GM18526 (cell line): ENCODE data around the gene PIK3CD.
A peak's percentile ranks its signal among the peaks of the same experiment; 100 is the strongest.

Experiments
- POLR2A ChIP-seq: IDR thresholded peaks from 3 replicates; pipeline ENCODE4 v1.6.1; 2011; ENCODE audit not compliant: insufficient read length; ENCODE audit errors: extremely low read depth

The PIK3CD gene

DNA sequence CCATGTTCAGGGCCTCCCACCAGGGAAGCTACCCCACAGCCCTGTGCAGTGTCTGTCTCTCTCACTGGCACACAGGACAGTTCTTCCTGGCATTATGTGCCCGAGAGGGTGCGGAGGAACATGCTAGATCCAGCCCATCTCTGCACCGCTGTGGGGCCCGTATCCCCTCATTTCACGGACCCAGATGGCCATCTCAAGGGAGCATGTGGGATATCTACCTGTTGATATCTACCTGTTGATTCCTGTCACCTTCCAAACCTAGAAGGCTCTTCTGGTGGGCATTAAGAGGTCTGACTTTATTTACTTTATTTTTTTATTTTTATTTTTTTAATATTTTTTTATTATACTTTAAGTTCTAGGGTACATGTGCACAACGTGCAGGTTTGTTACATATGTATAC is 11.7 kb downstream of the PIK3CD start:
- no peak for TF ChIP-seq POLR2A

DNA sequence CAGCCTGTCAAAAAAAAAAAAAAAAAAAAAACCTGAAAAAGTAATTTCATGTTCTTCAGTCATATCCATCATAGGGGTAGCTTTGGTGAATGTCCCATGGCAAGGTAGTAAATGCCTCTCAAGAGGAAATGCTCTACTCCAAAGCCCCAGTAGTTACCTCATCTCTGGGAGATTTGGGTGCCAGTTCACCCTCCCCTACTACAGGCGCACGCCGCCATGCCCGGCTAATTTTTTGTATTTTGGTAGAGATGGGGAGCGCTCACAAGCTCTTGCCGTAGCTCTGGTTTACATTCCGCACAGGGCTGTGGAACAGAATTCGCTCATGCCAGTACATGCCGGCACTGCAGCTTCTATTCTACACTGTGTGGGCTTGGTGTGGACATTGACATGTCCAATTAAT is 13.7 kb downstream of the PIK3CD start:
- no peak for TF ChIP-seq POLR2A

DNA sequence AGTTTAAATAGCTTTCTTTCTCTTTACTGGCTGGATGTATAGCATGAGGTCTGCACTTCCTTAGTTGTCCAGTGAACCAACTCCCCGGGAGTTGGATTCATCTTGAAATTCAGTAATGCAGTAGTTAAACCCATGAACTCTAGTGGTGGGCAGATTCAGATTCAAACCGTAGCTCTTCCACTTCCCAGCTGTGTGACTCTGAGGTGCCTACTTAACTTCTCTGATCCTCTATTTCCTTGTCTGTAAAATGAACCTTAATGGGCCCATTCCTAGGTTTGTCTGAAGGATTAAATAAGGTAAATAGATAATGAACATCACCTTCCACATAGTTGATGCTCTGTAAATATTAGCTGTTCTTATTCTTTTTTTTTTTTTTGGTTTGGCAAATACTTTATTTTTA is 16.5 kb downstream of the PIK3CD start:
- TF ChIP-seq POLR2A: no peak

DNA sequence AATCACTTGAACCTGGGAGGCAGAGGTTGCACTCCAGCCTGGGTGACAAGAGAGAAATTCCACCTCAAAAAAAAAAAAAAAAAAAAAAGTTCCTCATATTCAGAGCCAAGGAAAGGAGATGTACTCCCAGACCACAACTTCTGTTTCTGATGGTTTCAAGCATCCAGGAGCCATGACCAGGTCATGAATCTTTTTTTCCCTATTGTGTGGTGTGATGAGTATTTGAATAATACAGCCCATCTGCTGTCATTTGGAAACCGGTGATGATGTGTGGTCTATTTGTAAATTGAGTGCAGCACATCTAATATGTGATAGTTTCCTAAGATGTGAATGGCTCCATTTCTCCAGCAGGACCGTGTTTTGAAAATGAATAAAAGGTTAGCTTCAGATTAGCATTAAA is 18.6 kb downstream of the PIK3CD start:
- TF ChIP-seq POLR2A: no peak

DNA sequence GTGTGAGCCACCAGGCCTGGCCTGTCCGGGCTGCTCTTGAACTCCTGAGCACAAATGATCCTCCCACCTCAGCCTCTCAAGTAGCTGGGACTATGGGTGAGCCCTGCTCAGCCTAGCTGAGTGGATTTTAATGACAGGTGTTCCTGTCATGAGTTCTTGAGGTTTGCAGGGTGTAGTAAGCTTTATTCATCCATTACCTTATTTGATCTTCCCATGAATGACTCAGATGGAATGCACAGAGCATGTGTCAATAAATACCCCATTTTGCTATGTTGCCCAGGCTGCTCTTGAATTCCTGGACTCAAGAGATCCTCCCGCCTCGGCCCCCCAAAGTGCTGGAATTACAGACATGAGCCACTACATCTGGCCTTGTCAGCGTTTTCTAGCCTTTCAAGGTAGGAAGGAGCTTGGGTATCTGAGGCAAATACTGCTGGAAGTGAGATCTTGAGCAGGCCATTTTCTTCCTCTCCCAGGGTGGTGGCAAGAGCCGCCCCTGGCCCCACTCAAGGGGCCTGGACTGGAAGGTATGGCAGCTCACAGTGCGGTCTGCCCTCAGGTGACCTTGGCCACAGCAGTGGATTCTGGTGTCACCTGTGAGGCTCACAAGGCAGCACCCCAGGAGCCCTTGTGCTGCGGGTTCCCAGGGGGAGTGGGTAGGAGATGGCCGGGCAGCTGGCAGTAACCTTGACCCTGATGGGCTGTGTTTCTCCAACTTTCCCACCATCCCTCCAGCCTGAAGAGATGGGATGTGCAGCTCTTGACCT is 20.0 kb downstream of the PIK3CD start:
- TF ChIP-seq POLR2A: no peak

DNA sequence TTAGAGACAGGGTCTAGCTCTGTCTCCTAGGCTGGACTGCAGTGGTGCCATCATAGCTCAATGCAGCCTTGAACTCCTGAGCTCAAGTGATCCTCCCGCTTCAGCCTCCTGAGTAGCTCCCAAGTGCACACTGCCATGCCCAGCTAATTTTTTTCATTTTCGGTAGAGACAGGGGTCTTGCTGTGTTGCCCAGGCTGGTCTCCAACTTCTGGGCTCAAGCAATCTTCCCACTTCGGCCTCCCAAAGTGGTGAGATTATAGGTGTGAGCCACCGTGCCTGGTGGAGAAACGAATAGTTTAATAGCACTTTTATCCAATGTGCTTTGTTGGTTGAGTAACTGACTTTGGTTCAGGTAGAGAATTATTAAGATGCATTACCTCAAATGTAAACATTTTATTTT is 20.9 kb downstream of the PIK3CD start:
- TF ChIP-seq POLR2A: no peak

DNA sequence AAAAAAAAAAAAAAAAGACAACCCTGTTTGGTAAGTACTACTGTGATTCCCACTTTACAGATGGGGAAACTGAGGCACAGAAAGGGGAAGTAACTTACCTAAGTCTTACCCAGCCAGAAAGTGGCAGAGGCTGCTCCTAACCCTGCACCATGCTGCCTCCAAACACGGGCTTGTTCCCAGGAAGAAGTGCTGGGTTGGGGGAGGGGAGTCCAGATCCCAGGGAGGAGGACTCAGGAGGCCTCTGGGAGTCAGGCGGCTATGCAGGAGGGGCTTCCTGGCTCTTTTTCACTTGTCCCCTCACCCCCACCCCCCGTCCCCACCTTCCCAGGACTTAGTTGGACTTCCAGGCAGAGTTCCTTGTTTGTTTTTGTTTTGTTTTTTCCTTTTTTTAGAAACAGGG is 23.9 kb downstream of the PIK3CD start:
- TF ChIP-seq POLR2A: no peak

DNA sequence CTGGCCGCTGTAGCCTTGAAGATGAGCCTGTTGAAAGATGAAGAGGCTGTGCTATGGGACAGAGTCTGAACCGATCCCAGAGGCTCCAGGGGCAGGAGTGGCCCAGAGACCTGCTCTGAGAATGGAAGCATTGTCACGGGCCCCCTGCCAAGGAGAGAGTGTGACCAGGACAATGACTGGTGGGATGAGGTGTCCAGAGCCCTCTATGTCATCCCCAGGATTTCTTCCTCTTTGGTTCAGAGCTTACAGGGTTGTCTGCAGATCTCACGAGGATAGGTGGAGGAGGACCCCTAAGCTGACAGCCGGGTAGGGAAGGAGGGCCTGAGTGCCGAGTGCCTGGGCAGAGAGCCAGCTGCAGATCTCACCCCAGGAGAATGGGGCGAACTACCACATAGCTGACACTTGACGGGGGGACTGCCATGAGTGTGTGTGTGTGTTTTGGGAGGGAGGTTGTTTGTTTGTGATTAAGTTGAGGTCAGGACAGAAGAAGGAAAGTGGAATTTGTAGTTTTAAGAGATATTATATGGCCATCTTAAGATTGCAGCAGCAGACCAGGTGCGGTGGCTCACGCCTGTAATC is 25.4 kb downstream of the PIK3CD start:
- TF ChIP-seq POLR2A: no peak

DNA sequence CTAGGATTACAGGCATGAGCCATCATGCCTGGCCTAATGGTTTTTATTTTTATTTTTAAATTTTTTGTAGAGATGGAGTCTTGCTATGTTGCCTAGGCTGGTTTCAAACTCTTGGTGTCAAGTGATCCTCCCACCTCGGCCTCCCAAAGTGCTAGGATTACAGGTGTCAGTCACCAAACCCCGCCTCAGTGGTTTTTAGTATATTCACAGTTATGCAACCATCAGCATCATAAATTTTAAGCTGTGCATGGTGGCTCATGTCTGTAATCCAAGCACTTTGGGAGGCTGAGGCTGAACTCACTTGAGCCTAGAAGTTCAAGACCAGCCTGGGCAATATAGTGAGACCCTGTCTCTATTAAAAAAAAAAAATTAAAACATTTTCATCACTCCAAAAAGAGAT is 28.6 kb downstream of the PIK3CD start:
- TF ChIP-seq POLR2A: no peak

DNA sequence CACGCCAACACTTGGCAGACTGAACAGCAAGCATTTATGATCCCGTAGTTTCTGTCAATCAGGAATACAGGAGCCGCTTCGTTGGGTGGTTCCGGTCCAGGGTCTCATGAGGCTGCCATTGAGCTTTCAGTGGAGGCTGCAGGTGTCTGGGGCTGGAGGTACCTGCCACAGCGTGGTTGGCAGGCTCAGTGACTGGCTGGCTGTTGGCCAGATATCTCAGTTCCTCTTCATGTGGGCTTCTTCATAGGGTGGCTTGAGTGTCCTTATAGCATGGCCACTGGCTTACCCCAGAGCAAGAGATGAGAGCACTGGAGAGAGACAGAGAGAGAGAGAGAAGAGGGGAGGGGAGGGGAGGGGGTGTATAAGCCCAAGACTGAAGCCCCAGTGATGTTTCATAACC is 29.3 kb downstream of the PIK3CD start:
- no peak for TF ChIP-seq POLR2A

DNA sequence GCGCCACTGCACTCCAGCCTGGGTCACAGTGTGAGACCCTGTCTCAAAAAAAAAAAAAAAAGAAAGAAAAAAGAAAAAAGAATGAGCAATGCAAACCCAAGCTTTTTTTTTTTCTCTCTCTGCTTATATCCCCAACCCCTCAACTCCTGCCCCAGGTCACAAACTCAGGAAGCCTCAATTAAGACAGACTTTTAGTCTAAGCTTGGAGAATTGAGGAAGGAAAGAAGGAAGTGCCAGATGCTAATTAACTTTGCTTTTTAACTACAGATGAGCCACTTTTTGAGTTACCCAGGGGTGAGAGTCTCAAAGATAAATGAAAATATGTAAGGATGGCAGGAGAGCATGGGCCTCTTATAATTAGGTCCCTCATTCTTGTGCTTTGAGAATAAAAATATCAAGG is 33.3 kb downstream of the PIK3CD start:
- TF ChIP-seq POLR2A: no peak

DNA sequence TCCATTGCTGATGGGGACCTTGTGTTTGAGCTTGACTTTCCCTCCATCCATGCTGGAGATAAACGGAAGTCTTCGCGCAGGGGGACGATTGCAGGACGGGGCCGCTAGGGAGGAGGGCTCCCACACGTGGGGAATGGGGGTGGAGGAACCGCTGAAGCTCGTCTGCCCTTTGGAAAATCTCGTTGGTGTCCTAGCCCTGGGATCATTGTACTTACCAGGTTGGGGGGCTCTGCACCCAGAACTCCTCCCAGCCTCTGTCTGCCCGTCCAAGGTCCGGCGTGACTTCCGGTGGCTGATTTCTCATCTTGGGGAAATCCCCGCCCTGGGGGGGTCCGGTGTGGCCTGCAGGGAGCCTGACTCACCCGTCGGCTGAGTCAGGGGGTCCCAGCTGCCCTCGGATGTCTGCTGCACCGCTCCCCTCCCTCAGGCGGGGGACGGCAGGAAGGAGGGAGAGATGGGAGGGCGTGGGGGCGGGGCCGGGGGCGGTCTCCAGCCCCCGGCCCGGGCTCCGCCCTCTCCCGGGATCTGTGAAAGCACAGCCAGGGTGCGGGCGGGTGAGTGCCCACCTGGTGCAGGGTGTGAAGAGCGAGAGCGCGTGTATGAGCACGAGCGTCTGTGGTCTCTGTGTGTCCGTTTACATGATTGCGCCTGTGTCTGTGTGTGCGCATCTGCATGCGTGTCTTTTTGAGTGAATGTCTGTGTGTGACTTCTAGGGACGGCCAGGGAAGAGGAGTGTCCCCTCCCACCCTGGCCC is 35.8 kb downstream of the PIK3CD start:
- peak; percentile 52 for TF ChIP-seq POLR2A

DNA sequence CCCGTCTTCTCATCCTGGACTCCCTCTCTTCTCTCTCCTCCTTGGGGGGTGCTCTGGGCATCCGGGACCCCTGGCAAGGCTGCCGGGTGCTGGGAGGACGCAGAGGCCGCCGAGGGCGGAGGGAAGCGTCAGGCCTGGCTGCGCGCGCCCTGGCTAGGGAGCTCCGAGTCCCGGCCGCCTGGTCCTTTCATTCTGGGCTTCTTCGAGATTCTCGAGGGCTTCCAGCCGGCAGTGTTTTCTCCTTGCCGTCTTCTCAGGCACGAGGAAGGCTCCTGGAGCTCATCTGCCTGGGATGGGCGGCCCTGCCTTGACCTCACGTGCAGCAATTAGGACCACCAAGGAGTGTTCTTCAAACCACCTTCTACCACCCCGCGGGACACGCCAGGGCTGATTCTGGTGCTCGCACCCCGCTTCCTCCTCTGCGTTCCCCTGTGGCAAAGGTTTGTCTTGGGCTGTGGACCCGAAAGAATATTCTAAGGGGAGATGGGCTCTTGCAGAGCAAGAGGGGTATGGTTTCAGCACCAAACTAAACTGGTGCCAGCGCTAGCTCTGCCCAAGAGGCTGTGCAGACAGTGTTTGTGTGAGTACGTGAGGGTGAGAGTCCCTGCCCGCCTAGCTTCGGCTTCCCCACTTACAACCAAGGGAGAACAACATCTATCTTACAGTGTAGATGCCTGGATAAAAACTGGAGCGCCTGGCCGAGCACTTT is 36.5 kb downstream of the PIK3CD start:
- TF ChIP-seq POLR2A: no peak

DNA sequence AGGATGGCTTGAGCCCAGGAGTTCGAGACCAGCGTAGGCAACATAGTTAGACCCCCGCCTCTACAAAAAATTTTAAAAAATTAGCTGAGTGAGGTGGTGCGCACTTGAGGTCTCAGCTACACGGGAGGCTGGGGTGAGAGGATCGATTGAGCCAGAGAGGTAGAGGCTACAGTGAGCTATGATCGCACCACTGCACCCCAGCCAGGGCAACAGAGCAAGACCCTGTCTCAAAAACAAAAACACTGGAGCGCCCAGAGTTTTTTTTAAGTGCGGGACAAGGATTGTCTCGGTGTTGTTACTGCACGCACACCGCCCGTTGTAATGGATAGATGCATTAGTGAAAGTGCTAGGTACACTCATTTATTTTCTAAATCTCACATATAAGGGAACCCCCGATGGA is 37.1 kb downstream of the PIK3CD start:
- TF ChIP-seq POLR2A: no peak

DNA sequence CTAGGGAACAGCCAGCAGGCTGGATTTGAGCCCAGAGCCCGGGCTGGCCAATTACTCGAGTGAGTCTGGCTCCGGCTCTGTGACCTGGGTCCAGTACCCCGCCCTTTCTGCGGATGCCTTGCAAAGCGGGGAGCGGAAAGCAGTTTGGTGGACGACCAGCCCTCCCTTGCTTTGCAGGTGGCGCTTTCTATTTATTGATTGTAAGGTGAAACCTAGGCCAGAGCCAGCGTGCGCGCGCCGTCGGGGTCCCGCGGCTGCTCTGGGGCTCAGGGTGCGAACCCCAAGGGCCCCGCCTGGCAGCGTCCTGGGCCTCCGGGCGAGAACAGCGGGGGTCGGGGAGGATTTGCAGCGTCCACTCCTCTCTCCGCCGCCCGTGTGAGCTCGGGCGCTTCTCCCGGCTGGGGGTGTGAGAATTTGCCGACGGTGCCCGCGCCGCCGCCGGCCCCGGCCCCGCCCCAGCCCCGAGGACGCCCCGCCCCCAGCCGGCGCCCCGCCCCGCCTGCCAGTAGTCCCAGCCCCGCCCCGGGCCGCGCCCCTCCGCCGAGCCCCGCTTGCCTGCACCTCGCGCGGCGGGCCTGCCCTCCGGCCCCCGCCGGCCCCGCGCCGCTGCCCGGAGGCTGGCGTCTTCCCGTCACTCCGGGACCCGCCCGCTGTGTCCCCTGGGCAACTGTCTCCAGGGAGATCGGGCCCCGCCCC is 37.6 kb downstream of the PIK3CD start:
- no peak for TF ChIP-seq POLR2A
